GM18526 (cell line): ENCODE results near the gene PEX14.

Source experiments
- POLR2A ChIP-seq: IDR thresholded peaks from 3 replicates; pipeline ENCODE4 v1.6.1; 2011; ENCODE audit not compliant: insufficient read length; ENCODE audit errors: extremely low read depth

Gene PEX14

GRCh38 chr1:10540277-10541005, 65.7 kb downstream of the PEX14 start:
- no peak for TF ChIP-seq POLR2A

GRCh38 chr1:10541286-10541685, 66.5 kb downstream of the PEX14 start:
- no peak for TF ChIP-seq POLR2A

GRCh38 chr1:10544239-10544638, 69.5 kb downstream of the PEX14 start:
- no peak for TF ChIP-seq POLR2A

- no peak for TF ChIP-seq POLR2A
These were observed 72.1 kb downstream of the PEX14 start for GRCh38 chr1:10546896-10547295.

- TF ChIP-seq POLR2A, result no peak
These were observed 75.3 kb downstream of the PEX14 start for GRCh38 chr1:10549904-10550664.

GRCh38 chr1:10553118-10553517, 78.4 kb downstream of the PEX14 start:
- no peak for TF ChIP-seq POLR2A

GRCh38 chr1:10555635-10556429, 81.1 kb downstream of the PEX14 start:
- no peak for TF ChIP-seq POLR2A

GRCh38 chr1:10556430-10557005, 81.8 kb downstream of the PEX14 start:
- TF ChIP-seq POLR2A, result no peak

GRCh38 chr1:10557714-10558113, 83.0 kb downstream of the PEX14 start:
- TF ChIP-seq POLR2A, result no peak

GRCh38 chr1:10559386-10559785, 84.6 kb downstream of the PEX14 start:
- no peak for TF ChIP-seq POLR2A

- TF ChIP-seq POLR2A, result no peak
These were observed 86.7 kb downstream of the PEX14 start for GRCh38 chr1:10561497-10561896.

GRCh38 chr1:10561955-10562354, 87.2 kb downstream of the PEX14 start:
- TF ChIP-seq POLR2A, result no peak

- TF ChIP-seq POLR2A, result no peak
These were observed 89.3 kb downstream of the PEX14 start for GRCh38 chr1:10564063-10564462.

- TF ChIP-seq POLR2A, result no peak
These were observed 94.8 kb downstream of the PEX14 start for GRCh38 chr1:10569531-10569930.

GRCh38 chr1:10575616-10576015, 100.9 kb downstream of the PEX14 start:
- TF ChIP-seq POLR2A, result no peak
